Activated CD4-positive, alpha-beta T cell treated with anti-CD3 and anti-CD28 coated beads, Interleukin-2, amount 10 ng/mL, durations not matched to agents 7 days and 5 days (primary cell): ENCODE measurements around the gene POC1B. TPM values are rescaled to one million over a fixed set of nuclear protein-coding genes. Genes with fewer than 3 reads are reported as not detected.

Experiments used
- CTCF ChIA-PET: fragments of 350-600 bp; sonication (Branson Sonifier 250); formaldehyde crosslinking; loops from one replicate; lab custom pipeline; 2021; ENCODE audit warnings: antibody characterized with exemption; lab: Charles Lee
- POLR2A ChIA-PET: fragments of 350-600 bp; sonication (Branson Sonifier 250); formaldehyde crosslinking; loops from one replicate; lab custom pipeline; 2021; ENCODE audit warnings: antibody characterized with exemption; lab: Charles Lee
- DNase-seq: peaks from one replicate; pipeline ENCODE4 v3.0.0-alpha.2; 2020
- H3K27ac Mint-ChIP-seq: one replicate; pipeline ENCODE4 v1.8.0; 2021; ENCODE audit warnings: mild to moderate bottlenecking, moderate library complexity, mixed read lengths
- H3K27me3 Mint-ChIP-seq: one replicate; pipeline ENCODE4 v1.8.0; 2021; ENCODE audit warnings: mixed read lengths
- H3K36me3 Mint-ChIP-seq: one replicate; pipeline ENCODE4 v1.8.0; 2021; ENCODE audit warnings: low read depth, mixed read lengths
- H3K4me1 Mint-ChIP-seq: one replicate; pipeline ENCODE4 v1.8.0; 2021; ENCODE audit warnings: mixed read lengths
- H3K4me3 Mint-ChIP-seq: one replicate; pipeline ENCODE4 v1.8.0; 2021; ENCODE audit warnings: mild to moderate bottlenecking, moderate library complexity, mixed read lengths
- H3K9me3 Mint-ChIP-seq: one replicate; pipeline ENCODE4 v1.8.0; 2021; ENCODE audit warnings: mixed read lengths
- total RNA-seq, 2 experiments: library from RNA; stranded (reverse); gene quantifications; one replicate each; pipeline ENCODE4 v1.2.3, GENCODE V29; 2021

POC1B gene
- total RNA-seq, 2 experiments from 2014 or later: 33.2 to 41.0 TPM

- CTCF ChIA-PET: no interaction called here
- DNase-seq: no peak
- POLR2A ChIA-PET: no interaction called here
These were observed 108.4 kb downstream of the POC1B start for GRCh38 chr12:89417246-89417977.

GRCh38 chr12:89416049-89416792 lies 109.6 kb downstream of the POC1B start:
- POLR2A ChIA-PET: no interaction called here
- Mint-ChIP-seq H3K36me3 (peaks cover 14% of the 10 kb centered on the region), H3K4me3 (no peak overlapping the region)

More at GRCh38 chr12:89417246-89417977, 108.4 kb downstream of the POC1B start:
- H3K27me3 Mint-ChIP-seq: no peaks in the 10 kb centered on the region
- H3K9me3 Mint-ChIP-seq: no peaks in the 10 kb centered on the region
- H3K27ac Mint-ChIP-seq: no peak overlapping the region
- H3K36me3 Mint-ChIP-seq: peaks cover 19% of the 10 kb centered on the region
- H3K4me3 Mint-ChIP-seq: no peak overlapping the region
- H3K4me1 Mint-ChIP-seq: peaks cover 11% of the 10 kb centered on the region

GRCh38 chr12:89414851-89415250 lies 111.0 kb downstream of the POC1B start:
- H3K27ac Mint-ChIP-seq: no peak overlapping the region
- POLR2A ChIA-PET: no interaction called here

More at GRCh38 chr12:89416049-89416792, 109.6 kb downstream of the POC1B start:
- Mint-ChIP-seq H3K27me3 (no peaks in the 10 kb centered on the region), H3K9me3 (no peaks in the 10 kb centered on the region), H3K4me1 (peaks cover 4% of the 10 kb centered on the region), H3K27ac (no peak overlapping the region)
- CTCF ChIA-PET: interaction anchor here (0.6 kb wide), 1 partner anchor 24 kb away, joined by 4 read pairs; no protein-coding TSS in a partner anchor
- DNase-seq: no peak

GRCh38 chr12:89414322-89414721 lies 111.5 kb downstream of the POC1B start:
- Mint-ChIP-seq H3K27ac (no peak overlapping the region), H3K4me3 (no peak overlapping the region), H3K27me3 (no peaks in the 10 kb centered on the region), H3K9me3 (peaks cover 2% of the 10 kb centered on the region), H3K36me3 (peaks cover 13% of the 10 kb centered on the region), H3K4me1 (peaks cover 4% of the 10 kb centered on the region)
- no peak for DNase-seq
- CTCF ChIA-PET: no interaction called here
- POLR2A ChIA-PET: no interaction called here

More at GRCh38 chr12:89414851-89415250, 111.0 kb downstream of the POC1B start:
- CTCF ChIA-PET: interaction anchor here (0.5 kb wide), 1 partner anchor 33 kb away, joined by 3 read pairs; no protein-coding TSS in a partner anchor
- Mint-ChIP-seq H3K9me3 (no peaks in the 10 kb centered on the region), H3K4me3 (no peak overlapping the region), H3K4me1 (peaks cover 4% of the 10 kb centered on the region), H3K36me3 (peaks cover 13% of the 10 kb centered on the region), H3K27me3 (no peaks in the 10 kb centered on the region)
- DNase-seq: no peak

GRCh38 chr12:89413234-89413633 lies 112.6 kb downstream of the POC1B start:
- ChIA-PET CTCF (interaction anchor here (0.7 kb wide), 1 partner anchor 131 kb away, joined by 3 read pairs; no protein-coding TSS in a partner anchor), POLR2A (no interaction called here)
- H3K27me3 Mint-ChIP-seq: no peaks in the 10 kb centered on the region

GRCh38 chr12:89412665-89413064 lies 113.2 kb downstream of the POC1B start:
- POLR2A ChIA-PET: no interaction called here
- Mint-ChIP-seq H3K27ac (no peak overlapping the region), H3K4me1 (no peaks in the 10 kb centered on the region), H3K27me3 (no peaks in the 10 kb centered on the region), H3K36me3 (peaks cover 4% of the 10 kb centered on the region), H3K4me3 (no peak overlapping the region), H3K9me3 (peaks cover 5% of the 10 kb centered on the region)
- no peak for DNase-seq
- CTCF ChIA-PET: interaction anchor here (0.7 to 1.0 kb wide), 2 partner anchors 9 to 131 kb away, joined by 3 read pairs; no protein-coding TSS in a partner anchor

More at GRCh38 chr12:89413234-89413633, 112.6 kb downstream of the POC1B start:
- Mint-ChIP-seq H3K9me3 (peaks cover 2% of the 10 kb centered on the region), H3K36me3 (peaks cover 10% of the 10 kb centered on the region), H3K4me3 (no peak overlapping the region), H3K4me1 (peaks cover 2% of the 10 kb centered on the region), H3K27ac (no peak overlapping the region)
- no peak for DNase-seq

GRCh38 chr12:89411846-89412245 lies 114.0 kb downstream of the POC1B start:
- no peak overlapping the region for H3K27ac Mint-ChIP-seq
- peaks cover 5% of the 10 kb centered on the region for H3K9me3 Mint-ChIP-seq
- CTCF ChIA-PET: interaction anchor here (1.0 kb wide), 1 partner anchor 8 kb away, joined by 3 read pairs; no protein-coding TSS in a partner anchor
- peaks cover 4% of the 10 kb centered on the region for H3K36me3 Mint-ChIP-seq
- H3K27me3 Mint-ChIP-seq: no peaks in the 10 kb centered on the region
- no peak overlapping the region for H3K4me3 Mint-ChIP-seq
- no peaks in the 10 kb centered on the region for H3K4me1 Mint-ChIP-seq
- DNase-seq: no peak
- POLR2A ChIA-PET: no interaction called here

GRCh38 chr12:89411234-89411633 lies 114.6 kb downstream of the POC1B start:
- DNase-seq: no peak
- Mint-ChIP-seq H3K4me3 (no peak overlapping the region), H3K9me3 (peaks cover 5% of the 10 kb centered on the region), H3K27me3 (no peaks in the 10 kb centered on the region), H3K27ac (no peak overlapping the region), H3K4me1 (no peaks in the 10 kb centered on the region), H3K36me3 (peaks cover 4% of the 10 kb centered on the region)
- ChIA-PET CTCF (no interaction called here), POLR2A (no interaction called here)

GRCh38 chr12:89405626-89406345 lies 120.1 kb downstream of the POC1B start:
- CTCF ChIA-PET: interaction anchor here (0.7 kb wide), 1 partner anchor 48 kb away, joined by 3 read pairs; no protein-coding TSS in a partner anchor
- Mint-ChIP-seq H3K27me3 (no peaks in the 10 kb centered on the region), H3K27ac (no peak overlapping the region), H3K36me3 (peaks cover 8% of the 10 kb centered on the region), H3K4me3 (no peak overlapping the region), H3K9me3 (peaks cover 9% of the 10 kb centered on the region), H3K4me1 (no peaks in the 10 kb centered on the region)
- POLR2A ChIA-PET: no interaction called here
- DNase-seq: no peak

- no peak overlapping the region for H3K27ac Mint-ChIP-seq
- POLR2A ChIA-PET: no interaction called here
- peaks cover 10% of the 10 kb centered on the region for H3K36me3 Mint-ChIP-seq
- H3K27me3 Mint-ChIP-seq: no peaks in the 10 kb centered on the region
- CTCF ChIA-PET: no interaction called here
- peaks cover 28% of the 10 kb centered on the region for H3K4me1 Mint-ChIP-seq
- H3K9me3 Mint-ChIP-seq: peaks cover 4% of the 10 kb centered on the region
- no peak for DNase-seq
- no peak overlapping the region for H3K4me3 Mint-ChIP-seq
These were observed 124.3 kb downstream of the POC1B start for GRCh38 chr12:89401433-89402058.

GRCh38 chr12:89400415-89400814 lies 125.4 kb downstream of the POC1B start:
- ChIA-PET POLR2A (no interaction called here), CTCF (interaction anchor here (1.0 kb wide), 1 partner anchor 10 kb away, joined by 3 read pairs; no protein-coding TSS in a partner anchor)
- Mint-ChIP-seq H3K4me3 (no peak overlapping the region), H3K4me1 (peaks cover 33% of the 10 kb centered on the region), H3K9me3 (peaks cover 4% of the 10 kb centered on the region), H3K27ac (no peak overlapping the region), H3K36me3 (peaks cover 13% of the 10 kb centered on the region), H3K27me3 (no peaks in the 10 kb centered on the region)
- no peak for DNase-seq

- CTCF ChIA-PET: no interaction called here
- POLR2A ChIA-PET: no interaction called here
- H3K27ac Mint-ChIP-seq: no peak overlapping the region
- H3K9me3 Mint-ChIP-seq: peaks cover 2% of the 10 kb centered on the region
- peaks cover 41% of the 10 kb centered on the region for H3K4me1 Mint-ChIP-seq
- no peaks in the 10 kb centered on the region for H3K27me3 Mint-ChIP-seq
- peaks cover 12% of the 10 kb centered on the region for H3K36me3 Mint-ChIP-seq
- H3K4me3 Mint-ChIP-seq: no peak overlapping the region
- no peak for DNase-seq
These were observed 130.1 kb downstream of the POC1B start for GRCh38 chr12:89395712-89396111.
